ENCODE results near the gene ENKUR.

Gene ENKUR

DNA sequence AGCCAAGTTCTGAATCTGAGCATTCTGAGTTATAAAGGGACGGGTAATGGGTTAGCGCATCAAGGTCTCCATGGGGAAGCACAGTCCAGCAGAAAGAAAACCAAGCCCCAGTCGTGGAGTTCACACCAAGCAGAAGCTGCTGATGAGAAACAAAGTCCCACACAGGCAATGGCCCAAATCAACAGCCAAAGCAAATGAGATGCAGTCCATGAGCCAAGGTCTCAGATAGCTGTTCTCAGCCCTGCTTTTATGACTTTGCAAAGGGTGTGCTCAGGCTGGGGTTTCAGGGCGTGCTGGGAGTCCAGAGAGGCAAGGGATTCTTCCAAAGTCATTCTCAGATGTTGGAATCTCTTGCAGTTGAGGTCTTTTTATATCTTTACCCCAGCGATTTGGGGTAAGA is 32.5 kb upstream of the ENKUR start:
- no peaks in the 10 kb centered on the region for H3K9me3 ChIP-seq (ENCODE audit: control insufficient read depth, insufficient read depth, low read length)
- no peak overlapping the region for H3K4me3 ChIP-seq (ENCODE audit: low read depth, low read length)
- no peaks in the 10 kb centered on the region for H3K4me1 ChIP-seq (ENCODE audit: control insufficient read depth, insufficient read depth, low read length)
- no peaks in the 10 kb centered on the region for H3K27me3 ChIP-seq (ENCODE audit: control insufficient read depth, insufficient read depth, low read length)
- H3K36me3 ChIP-seq (ENCODE audit: control insufficient read depth, insufficient read depth, low read length) = no peaks in the 10 kb centered on the region
- no peak overlapping the region for H3K9ac ChIP-seq (ENCODE audit: low read depth, low read length)

DNA sequence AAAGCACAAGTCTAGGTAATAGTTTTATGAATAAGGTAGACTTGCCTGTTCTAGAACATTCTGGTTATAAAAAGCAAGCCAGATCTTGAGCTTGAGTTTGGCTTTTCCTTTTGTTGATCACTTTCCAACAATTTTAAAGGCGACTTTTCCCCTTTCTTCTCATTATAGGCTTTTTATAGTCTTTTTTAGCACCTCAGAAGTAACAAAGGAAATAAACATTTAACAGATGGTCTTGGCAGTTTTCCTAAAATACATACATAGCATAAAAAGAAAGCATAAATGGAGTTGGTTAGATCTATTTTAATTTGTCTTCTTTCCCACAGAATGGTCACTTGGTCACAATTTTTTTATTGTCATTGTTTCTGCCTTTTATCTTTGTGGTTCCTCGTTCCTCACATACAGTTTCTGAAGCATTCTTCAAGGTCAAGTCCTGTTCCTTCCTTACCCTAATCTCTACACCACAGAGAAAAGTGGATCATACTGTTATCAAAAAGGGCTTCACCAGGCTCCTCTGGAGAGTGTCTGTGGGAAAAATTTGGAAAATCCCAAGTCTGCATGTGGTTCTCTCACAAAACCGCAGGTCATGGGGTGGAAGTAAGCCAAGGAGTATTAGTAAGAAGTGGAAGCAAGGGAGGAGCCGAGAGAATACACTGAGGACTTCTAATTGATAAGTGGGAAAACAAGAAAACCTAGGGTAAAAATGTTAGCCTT is 31.8 kb upstream of the ENKUR start:
- Histone ChIP-seq H3K4me1 (ENCODE audit: control insufficient read depth, insufficient read depth, low read length) (no peaks in the 10 kb centered on the region), H3K36me3 (ENCODE audit: control insufficient read depth, insufficient read depth, low read length) (no peaks in the 10 kb centered on the region), H3K27me3 (ENCODE audit: control insufficient read depth, insufficient read depth, low read length) (no peaks in the 10 kb centered on the region), H3K4me3 (ENCODE audit: low read depth, low read length) (no peak overlapping the region), H3K9ac (ENCODE audit: low read depth, low read length) (no peak overlapping the region), H3K9me3 (ENCODE audit: control insufficient read depth, insufficient read depth, low read length) (no peaks in the 10 kb centered on the region)

DNA sequence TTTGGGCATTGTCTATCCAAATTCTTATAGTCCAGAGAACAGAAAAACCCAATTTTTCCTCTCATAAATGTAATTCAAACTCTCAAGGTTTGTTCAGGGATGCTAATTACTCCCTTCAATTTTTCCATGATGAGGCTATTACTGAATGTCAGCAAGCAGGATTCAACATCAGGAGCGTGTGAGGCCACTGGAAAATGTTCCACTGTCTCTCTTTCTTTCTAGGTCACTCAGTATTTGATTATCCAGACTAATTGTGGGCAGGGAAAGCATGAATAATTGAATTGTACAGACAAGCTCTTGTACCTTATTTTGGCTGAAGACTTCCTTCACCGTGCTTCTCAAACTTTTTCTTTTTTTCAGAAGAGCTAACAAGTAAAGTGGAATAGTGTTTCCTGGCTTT is 31.1 kb upstream of the ENKUR start:
- H3K4me3 ChIP-seq (ENCODE audit: low read depth, low read length) = no peak overlapping the region
- no peak overlapping the region for H3K9ac ChIP-seq (ENCODE audit: low read depth, low read length)
- H3K4me1 ChIP-seq (ENCODE audit: control insufficient read depth, insufficient read depth, low read length) = no peaks in the 10 kb centered on the region
- no peaks in the 10 kb centered on the region for H3K27me3 ChIP-seq (ENCODE audit: control insufficient read depth, insufficient read depth, low read length)
- no peaks in the 10 kb centered on the region for H3K9me3 ChIP-seq (ENCODE audit: control insufficient read depth, insufficient read depth, low read length)
- no peaks in the 10 kb centered on the region for H3K36me3 ChIP-seq (ENCODE audit: control insufficient read depth, insufficient read depth, low read length)

DNA sequence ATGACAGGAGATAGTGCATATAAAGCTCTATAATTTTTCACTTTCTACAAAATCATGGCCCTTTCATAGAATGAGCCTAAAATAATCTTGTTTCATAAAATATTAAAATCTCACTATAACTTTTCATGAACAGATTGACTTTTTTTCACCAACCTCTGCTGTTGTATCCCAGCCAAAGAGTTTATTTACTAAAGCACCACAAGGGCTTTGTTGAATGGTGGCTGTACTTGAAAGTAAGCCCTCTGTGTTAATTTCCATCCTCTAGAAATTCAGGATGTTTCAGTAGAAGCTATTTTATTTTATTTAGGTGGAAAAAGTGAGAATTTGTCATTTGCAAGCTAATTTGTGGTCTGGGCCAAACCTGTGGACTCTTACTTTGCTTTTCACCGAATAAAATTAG is 30.7 kb upstream of the ENKUR start:
- Histone ChIP-seq H3K36me3 (ENCODE audit: control insufficient read depth, insufficient read depth, low read length) (no peaks in the 10 kb centered on the region), H3K4me3 (ENCODE audit: low read depth, low read length) (no peak overlapping the region), H3K9me3 (ENCODE audit: control insufficient read depth, insufficient read depth, low read length) (no peaks in the 10 kb centered on the region), H3K4me1 (ENCODE audit: control insufficient read depth, insufficient read depth, low read length) (no peaks in the 10 kb centered on the region), H3K27me3 (ENCODE audit: control insufficient read depth, insufficient read depth, low read length) (no peaks in the 10 kb centered on the region), H3K9ac (ENCODE audit: low read depth, low read length) (no peak overlapping the region)

DNA sequence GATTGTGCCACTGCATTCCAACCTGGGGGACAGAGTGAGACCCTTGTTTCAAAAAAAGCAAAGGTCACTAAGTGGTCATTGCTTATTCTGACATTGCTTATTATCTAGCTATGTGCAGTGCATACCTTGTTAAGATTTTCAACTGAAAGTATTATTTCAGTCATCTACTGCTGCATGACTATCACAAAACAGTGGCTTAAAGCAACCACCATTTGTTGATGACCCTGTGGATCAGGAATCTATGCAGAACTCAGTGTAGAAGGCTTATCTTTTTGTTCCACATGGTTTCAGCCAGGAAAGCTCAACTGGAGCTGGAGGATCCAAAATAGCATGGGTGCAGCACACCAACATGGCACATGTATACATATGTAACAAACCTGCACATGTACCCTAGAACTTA is 23.6 kb upstream of the ENKUR start:
- Histone ChIP-seq H3K9ac (ENCODE audit: low read depth, low read length) (no peak overlapping the region), H3K36me3 (ENCODE audit: control insufficient read depth, insufficient read depth, low read length) (no peaks in the 10 kb centered on the region), H3K4me1 (ENCODE audit: control insufficient read depth, insufficient read depth, low read length) (no peaks in the 10 kb centered on the region), H3K4me3 (ENCODE audit: low read depth, low read length) (no peak overlapping the region), H3K9me3 (ENCODE audit: control insufficient read depth, insufficient read depth, low read length) (no peaks in the 10 kb centered on the region), H3K27me3 (ENCODE audit: control insufficient read depth, insufficient read depth, low read length) (no peaks in the 10 kb centered on the region)

DNA sequence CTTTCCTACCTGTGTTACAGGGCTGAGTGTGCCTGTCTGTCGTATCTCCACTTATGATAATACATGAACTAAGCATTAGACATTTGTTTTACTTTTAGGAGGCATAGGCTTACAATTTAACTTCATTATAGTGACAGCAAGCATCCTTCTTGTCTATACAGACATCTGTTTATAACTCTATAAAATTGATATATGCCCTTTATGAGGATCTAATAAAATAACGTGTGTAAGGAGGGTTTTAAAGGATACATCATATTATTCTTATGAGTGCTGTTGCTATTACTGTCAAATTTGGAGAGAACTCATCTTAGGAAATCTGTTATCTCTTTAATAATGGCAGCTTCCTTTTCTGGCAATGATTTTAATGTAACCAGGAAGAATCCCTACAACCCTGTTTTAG is 22.4 kb upstream of the ENKUR start:
- Histone ChIP-seq H3K9ac (ENCODE audit: low read depth, low read length) (no peak overlapping the region), H3K9me3 (ENCODE audit: control insufficient read depth, insufficient read depth, low read length) (no peaks in the 10 kb centered on the region), H3K36me3 (ENCODE audit: control insufficient read depth, insufficient read depth, low read length) (no peaks in the 10 kb centered on the region), H3K4me3 (ENCODE audit: low read depth, low read length) (no peak overlapping the region), H3K27me3 (ENCODE audit: control insufficient read depth, insufficient read depth, low read length) (no peaks in the 10 kb centered on the region), H3K4me1 (ENCODE audit: control insufficient read depth, insufficient read depth, low read length) (no peaks in the 10 kb centered on the region)

DNA sequence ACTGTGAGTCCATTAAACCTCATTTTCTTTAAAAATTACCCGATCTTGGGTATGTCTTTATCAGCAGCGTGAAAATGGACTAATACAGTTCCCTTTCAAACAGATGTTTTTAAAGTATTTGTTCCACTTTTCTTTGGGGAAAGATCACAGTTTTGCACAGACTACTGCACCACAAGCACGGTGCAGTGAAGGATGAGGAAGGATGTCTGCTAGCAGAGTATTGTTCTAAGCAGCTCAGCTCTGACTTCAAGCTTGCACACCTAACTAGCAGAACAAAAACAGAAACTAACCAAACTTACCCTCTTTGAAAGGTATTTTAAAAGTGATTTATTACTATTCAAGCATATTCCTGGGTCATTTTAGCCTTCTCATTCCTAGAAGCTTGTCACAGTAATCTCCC is 20.4 kb upstream of the ENKUR start:
- H3K4me1 ChIP-seq (ENCODE audit: control insufficient read depth, insufficient read depth, low read length) = no peaks in the 10 kb centered on the region
- H3K4me3 ChIP-seq (ENCODE audit: low read depth, low read length) = no peak overlapping the region
- no peaks in the 10 kb centered on the region for H3K9me3 ChIP-seq (ENCODE audit: control insufficient read depth, insufficient read depth, low read length)
- no peaks in the 10 kb centered on the region for H3K27me3 ChIP-seq (ENCODE audit: control insufficient read depth, insufficient read depth, low read length)
- no peaks in the 10 kb centered on the region for H3K36me3 ChIP-seq (ENCODE audit: control insufficient read depth, insufficient read depth, low read length)
- H3K9ac ChIP-seq (ENCODE audit: low read depth, low read length) = no peak overlapping the region

DNA sequence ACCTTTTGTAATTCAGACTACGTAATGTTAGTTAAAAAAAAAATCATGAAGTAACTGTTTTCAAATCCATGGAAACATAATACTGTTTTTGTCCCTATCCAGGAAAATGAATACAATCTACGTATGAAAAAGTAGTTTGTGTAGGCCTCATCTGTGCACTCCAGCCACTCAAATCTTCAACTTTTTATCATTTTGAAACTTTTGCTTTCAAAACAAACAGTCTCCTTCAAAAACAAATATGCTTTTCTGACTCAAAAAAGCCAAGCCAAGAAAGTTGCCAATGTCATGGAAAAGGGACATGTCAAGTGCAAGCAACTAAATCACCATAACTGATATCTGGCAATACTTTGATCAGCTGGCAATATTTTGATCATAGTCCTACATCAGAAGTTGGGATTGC is 13.6 kb upstream of the ENKUR start:
- Histone ChIP-seq H3K9ac (ENCODE audit: low read depth, low read length) (no peak overlapping the region), H3K9me3 (ENCODE audit: control insufficient read depth, insufficient read depth, low read length) (no peaks in the 10 kb centered on the region), H3K4me1 (ENCODE audit: control insufficient read depth, insufficient read depth, low read length) (no peaks in the 10 kb centered on the region), H3K36me3 (ENCODE audit: control insufficient read depth, insufficient read depth, low read length) (no peaks in the 10 kb centered on the region), H3K4me3 (ENCODE audit: low read depth, low read length) (no peak overlapping the region), H3K27me3 (ENCODE audit: control insufficient read depth, insufficient read depth, low read length) (no peaks in the 10 kb centered on the region)

DNA sequence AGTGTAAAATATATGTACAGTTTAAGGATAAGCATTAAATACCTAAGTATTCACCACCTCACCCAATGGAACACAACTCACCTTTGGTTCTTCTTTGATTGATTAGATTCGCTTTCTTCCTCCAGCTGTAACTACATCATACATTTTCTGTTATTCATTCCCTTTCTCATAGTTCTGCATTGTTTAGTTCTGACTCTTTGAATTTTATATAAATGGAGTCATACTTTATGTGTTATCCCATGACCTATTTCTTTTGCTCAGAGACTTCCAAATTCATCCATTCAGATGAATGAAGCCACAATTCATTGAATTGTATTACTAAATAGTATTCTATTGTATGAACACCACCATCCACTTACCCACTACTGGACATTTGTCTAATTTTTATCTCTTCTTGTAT is 12.8 kb upstream of the ENKUR start:
- Histone ChIP-seq H3K4me3 (ENCODE audit: low read depth, low read length) (no peak overlapping the region), H3K9ac (ENCODE audit: low read depth, low read length) (no peak overlapping the region), H3K4me1 (ENCODE audit: control insufficient read depth, insufficient read depth, low read length) (no peaks in the 10 kb centered on the region), H3K9me3 (ENCODE audit: control insufficient read depth, insufficient read depth, low read length) (no peaks in the 10 kb centered on the region), H3K27me3 (ENCODE audit: control insufficient read depth, insufficient read depth, low read length) (no peaks in the 10 kb centered on the region), H3K36me3 (ENCODE audit: control insufficient read depth, insufficient read depth, low read length) (no peaks in the 10 kb centered on the region)

DNA sequence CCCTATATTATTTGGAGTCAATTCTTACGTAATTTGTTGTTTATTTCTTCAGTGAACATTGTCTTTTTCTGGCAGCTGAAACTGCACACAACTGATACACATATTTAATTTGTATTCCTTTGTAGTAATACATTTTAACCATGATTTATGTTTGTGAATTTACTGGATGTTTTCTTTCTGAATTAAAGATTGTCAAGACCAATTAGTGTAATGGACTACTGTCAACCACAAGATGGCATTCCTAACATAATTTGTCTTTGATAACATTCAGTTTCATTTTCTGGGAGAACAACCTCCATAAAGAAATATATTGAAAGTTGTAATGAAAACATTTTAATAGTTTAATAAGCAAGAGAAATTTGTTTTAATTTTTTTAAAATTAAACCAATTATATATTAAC is 10.5 kb upstream of the ENKUR start:
- H3K36me3 ChIP-seq (ENCODE audit: control insufficient read depth, insufficient read depth, low read length) = no peaks in the 10 kb centered on the region
- H3K4me3 ChIP-seq (ENCODE audit: low read depth, low read length) = no peak overlapping the region
- H3K9ac ChIP-seq (ENCODE audit: low read depth, low read length) = no peak overlapping the region
- no peaks in the 10 kb centered on the region for H3K4me1 ChIP-seq (ENCODE audit: control insufficient read depth, insufficient read depth, low read length)
- no peaks in the 10 kb centered on the region for H3K27me3 ChIP-seq (ENCODE audit: control insufficient read depth, insufficient read depth, low read length)
- no peaks in the 10 kb centered on the region for H3K9me3 ChIP-seq (ENCODE audit: control insufficient read depth, insufficient read depth, low read length)

DNA sequence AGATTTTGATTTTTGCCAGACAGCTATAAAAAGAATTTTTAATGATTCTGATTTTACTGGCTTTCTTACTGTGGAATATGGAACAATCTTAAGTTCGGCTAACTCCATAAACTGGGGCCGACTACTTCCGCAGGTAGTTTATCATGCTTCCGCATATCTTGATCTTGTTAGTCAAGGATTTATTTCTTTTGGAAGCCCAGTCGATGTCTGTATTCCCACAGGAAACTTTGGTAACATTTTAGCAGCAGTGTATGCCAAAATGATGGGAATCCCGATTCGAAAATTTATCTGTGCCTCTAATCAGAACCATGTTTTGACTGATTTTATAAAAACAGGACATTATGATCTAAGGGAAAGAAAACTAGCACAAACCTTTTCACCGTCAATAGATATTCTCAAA is 8.6 kb upstream of the ENKUR start:
- Histone ChIP-seq H3K36me3 (ENCODE audit: control insufficient read depth, insufficient read depth, low read length) (no peaks in the 10 kb centered on the region), H3K4me3 (ENCODE audit: low read depth, low read length) (no peak overlapping the region), H3K9ac (ENCODE audit: low read depth, low read length) (no peak overlapping the region), H3K4me1 (ENCODE audit: control insufficient read depth, insufficient read depth, low read length) (no peaks in the 10 kb centered on the region), H3K9me3 (ENCODE audit: control insufficient read depth, insufficient read depth, low read length) (no peaks in the 10 kb centered on the region), H3K27me3 (ENCODE audit: control insufficient read depth, insufficient read depth, low read length) (no peaks in the 10 kb centered on the region)

DNA sequence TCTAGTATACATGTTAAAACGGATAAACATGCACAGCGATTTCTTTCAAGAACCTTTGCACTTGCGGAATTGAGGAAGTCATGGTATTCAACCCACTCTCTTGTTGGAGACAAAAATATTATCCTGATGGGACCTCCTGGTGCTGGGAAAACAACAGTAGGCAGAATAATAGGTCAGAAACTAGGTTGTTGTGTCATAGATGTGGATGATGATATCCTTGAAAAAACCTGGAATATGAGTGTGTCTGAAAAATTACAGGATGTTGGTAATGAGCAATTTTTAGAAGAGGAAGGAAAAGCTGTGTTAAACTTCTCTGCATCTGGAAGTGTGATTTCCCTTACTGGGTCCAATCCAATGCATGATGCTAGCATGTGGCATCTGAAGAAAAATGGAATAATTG is 7.3 kb upstream of the ENKUR start:
- Histone ChIP-seq H3K9ac (ENCODE audit: low read depth, low read length) (no peak overlapping the region), H3K4me3 (ENCODE audit: low read depth, low read length) (no peak overlapping the region), H3K4me1 (ENCODE audit: control insufficient read depth, insufficient read depth, low read length) (no peaks in the 10 kb centered on the region), H3K9me3 (ENCODE audit: control insufficient read depth, insufficient read depth, low read length) (no peaks in the 10 kb centered on the region), H3K27me3 (ENCODE audit: control insufficient read depth, insufficient read depth, low read length) (no peaks in the 10 kb centered on the region), H3K36me3 (ENCODE audit: control insufficient read depth, insufficient read depth, low read length) (no peaks in the 10 kb centered on the region)

All from iPS-15b (cell line).